ENCODE measurements around the gene VAC14.

- no peak for TF ChIP-seq POLR2A (IDR thresholded peaks at IDR 0.05)
- TF ChIP-seq CTCF (IDR thresholded peaks at IDR 0.05) = no peak
Measured at GRCh38 chr16:70697594-70698170, 103.3 kb downstream of the VAC14 start.
